Stimulated activated CD4-positive, alpha-beta T cell treated with anti-CD3 and anti-CD28 coated beads, Interleukin-4, amount 100 ng/mL, for 4 hours (primary cell): ENCODE measurements around the gene ERC2.

Experiments
- DNase-seq, 2 experiments: peaks; one replicate each; pipeline ENCODE4 v3.0.0-alpha.2; 2020

Gene ERC2

DNA sequence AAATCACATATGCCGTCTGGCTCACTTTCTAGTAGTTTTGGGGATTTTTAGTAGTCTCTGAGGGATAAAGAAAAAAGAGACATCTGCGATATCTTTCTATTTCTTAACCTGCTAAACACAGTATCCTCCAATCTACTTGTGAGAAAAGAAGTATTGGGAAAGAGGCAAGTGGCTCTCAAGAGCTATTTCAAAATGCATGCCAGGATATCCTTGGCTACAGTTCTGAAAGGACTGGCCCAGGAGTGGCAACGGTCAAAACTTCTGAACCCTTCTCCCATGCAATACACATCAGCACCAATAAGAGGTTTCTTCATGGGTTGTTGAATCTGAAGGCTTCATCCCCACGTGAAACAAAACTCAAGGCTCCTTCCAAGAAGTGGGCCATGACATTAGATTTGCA lies 777.1 kb downstream of the ERC2 start:
- no peak for DNase-seq

DNA sequence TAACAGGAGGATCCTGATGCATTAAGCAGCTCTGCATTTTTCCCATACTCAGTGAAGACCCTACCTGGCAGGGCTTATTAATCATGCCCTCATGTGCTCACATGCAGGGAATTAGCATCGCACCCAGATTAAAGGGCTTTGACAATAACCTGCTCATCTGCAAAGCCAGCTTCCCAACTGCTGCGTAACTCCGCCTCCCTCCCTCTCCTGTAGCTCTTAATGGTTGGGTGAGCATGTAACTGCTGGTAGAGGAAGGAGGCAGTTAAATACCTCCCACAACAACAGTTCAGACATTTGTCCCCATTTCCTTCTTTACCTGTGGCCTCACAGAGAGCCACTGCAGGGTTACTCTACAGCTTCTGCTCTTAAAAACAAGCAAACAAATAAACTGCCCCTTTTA lies 777.5 kb downstream of the ERC2 start:
- no peak for DNase-seq

DNA sequence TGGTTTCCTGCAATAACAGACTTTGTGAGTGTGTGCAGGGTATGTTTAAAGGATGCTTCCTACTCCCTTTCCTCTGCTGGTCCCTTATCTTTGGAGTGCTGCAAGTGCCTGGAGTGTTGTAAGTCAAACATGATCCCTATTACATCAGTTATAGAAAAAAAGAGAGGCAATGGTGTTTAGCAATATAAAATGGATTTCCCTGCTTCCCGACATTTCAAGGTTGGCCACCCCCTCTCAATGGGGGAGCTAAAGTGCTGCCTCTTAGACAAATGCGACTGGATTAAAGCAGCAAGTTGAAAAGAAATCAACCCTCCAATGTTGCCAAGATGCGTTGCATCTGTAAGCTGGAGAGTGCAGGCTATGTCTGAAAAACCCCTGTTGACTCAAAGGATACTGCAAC lies 778.1 kb downstream of the ERC2 start:
- no peak for DNase-seq

DNA sequence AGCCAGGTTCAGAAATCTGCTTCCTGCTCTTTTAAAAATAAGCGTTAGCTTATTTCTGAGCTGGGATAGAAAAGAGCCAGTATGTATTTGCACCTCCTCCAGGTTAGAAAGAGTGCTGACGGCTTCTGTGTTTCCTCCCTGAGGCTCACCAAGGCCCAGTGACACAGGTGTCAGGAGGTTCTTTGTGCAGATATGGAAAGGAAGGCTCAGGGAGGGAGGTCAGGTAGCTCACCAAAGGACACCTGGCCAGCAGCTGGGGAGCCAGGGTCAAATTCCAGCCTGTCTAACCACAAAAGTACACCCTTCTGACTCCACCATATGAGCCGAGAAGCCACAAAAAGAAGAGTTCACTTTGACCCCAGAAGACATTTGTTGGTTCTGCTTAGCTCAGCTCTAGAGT lies 780.1 kb downstream of the ERC2 start:
- no peak for DNase-seq

DNA sequence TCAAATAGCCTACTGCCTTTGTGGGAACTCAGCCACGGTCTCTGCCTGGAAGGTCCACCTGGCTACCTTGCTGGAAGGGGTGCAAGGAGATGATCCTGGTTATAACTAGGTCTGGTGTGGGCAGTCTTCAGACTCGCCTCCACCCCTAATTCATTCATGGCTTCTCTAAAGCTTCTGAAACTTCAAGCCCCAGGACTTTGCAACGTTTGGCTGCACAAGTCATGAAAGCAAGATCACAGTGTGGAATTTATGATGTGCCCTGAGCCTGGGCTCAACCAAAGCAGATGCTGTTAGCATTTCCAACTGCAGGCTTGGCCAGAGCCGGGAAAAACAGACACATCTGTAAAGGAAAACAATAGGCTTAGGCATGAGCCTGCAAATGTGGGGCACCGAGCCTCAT lies 780.7 kb downstream of the ERC2 start:
- no peak for DNase-seq

DNA sequence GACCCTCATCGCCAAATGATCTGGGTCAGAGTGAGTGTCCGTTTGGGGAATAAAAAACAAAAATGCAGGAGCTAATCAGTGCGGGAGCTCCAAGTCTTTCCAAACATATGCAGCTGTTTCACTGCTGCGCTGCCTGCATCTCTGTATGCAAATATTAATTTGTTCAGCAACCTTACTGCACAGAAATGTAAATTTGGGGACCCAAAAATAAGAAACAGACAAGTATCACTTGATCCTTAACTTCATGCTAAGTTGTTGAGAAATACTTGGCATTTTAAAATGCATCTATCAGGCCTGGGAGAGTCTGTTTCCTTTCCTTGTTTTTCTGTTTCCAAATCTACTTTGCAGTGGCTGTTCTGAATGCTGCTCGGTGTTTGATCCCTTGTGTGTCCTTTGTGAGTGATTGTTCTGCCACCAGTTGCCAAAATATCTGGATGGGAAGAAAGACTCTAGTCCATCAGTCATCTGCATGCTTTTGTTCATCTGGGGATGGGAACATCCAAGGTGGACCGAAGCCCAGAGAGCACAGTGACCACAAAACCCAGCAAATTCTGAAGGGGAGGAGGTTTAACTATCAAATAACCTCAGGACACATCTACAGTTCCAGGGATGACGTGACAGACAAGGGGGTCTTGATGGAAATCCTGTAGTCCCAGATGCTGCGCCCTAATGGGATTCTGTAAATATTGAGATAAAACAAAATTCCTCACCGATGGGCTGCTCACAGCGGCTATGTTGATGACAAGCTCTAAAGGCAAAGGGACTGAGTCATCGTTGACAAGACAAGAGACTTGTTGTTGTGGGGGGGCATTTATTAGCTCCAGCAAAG lies 781.6 kb downstream of the ERC2 start:
- DNase-seq = no peak

DNA sequence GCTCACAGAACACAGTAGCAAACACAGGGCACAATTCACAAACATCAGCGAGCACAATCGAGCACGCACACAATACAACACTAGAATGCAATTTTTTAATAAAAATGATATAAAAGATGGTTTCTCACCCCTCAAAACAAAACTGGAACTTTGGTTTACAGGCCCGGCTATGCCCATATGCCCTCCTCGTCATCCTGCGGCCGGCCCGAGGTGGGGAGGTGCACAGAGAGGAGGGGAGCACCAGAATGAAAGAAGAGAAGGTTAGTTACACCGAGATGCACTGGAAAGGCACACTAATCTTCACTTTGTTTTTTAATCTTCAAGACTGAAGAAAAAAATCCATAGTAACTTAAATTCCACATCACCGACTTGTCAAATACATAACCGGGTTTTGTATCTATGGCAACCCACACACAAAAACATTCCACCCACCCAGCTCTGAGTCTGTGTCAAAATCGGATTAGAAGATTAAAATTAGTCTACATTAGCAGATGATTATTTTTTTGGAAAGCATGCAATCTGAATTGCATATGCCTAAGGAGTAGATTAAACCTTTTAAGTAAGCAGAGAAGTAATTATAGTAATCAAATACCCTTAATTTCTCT lies 784.5 kb downstream of the ERC2 start:
- no peak for DNase-seq

DNA sequence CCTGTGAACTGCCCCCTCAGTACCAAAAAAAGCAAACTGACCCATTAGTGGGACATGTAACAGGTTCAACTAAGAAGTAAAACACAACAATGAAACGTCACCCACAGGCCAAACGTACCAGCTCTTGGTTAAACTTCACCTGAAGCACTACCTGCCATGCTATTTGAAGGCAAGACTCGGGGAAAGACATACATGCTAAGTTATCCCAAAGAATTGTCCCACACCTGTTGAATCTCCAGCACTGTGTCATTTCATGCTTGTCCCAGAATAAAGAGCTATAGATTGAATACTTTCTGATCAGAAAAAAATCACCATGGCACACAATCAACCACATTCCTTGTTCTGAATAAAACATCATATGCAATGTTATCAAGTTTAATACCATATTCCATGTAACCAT lies 785.8 kb downstream of the ERC2 start:
- no peak for DNase-seq

DNA sequence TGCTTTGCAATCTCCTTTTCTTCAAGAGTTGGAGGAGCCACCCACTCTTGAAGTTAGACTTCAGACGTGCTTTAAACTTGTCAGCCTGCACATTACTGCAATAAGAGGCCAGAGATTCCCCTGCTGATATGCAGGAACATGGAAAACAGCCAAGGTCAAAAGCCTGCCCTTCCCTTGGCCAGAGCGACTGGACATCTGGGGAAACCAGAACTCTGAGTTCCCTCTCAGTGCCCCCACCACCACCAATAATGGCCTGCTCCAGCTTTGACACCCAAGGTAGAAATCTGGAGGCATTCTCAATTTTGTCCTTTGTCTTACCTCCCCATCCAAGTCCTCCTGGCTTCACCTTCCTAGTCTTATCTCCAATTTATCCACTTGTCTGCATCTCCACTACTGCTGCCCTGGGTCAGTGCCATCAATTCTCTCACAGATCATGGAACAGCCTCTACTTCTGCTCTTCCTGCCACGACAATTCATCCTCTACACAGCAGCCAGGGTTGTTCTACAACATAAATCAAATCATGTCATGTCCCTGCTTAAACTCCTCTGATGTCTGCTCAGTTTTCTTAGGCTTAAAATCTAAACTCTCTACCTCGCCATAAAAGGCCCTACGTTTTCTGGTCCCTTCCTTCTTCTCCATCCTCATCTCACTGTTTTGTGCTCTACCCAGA lies 789.6 kb downstream of the ERC2 start:
- no peak for DNase-seq

DNA sequence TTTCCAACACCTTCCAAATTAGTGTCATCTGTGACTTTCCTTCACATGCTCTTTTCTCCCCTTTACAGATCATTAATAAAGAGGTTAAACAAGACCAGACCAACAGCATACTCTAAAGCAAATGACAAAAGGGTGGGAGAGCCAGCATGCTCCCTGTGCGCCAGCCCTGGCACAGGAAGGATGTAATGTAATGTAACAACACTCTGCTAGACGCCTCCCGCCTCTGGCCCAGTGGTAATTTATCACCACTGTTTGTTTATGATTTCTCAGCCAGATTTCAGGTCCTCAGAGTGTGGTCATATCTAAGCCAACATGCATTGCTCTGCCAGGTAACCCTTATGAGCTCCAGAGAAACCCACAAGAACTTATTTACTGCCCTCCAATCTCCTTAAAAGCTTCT lies 791.6 kb downstream of the ERC2 start:
- DNase-seq = no peak

DNA sequence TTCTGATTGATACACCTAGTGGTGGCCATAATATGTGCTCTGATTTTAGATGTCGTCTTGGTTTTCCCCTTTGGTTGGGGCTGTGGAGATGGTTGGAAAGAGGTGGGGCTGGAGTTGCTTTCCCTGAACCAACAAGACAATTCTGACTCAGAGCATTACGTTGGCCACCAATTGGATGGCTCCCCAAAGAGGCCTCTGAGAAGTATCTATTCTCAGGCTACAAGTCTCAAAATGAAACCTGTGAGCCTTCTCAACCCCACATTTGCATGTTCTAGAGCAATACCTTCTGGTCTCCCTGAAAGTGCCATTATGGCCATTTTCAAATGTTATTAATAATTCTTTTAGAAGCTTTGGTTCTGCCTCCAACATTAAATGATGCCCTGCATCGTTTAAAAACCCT lies 792.8 kb downstream of the ERC2 start:
- DNase-seq = no peak

DNA sequence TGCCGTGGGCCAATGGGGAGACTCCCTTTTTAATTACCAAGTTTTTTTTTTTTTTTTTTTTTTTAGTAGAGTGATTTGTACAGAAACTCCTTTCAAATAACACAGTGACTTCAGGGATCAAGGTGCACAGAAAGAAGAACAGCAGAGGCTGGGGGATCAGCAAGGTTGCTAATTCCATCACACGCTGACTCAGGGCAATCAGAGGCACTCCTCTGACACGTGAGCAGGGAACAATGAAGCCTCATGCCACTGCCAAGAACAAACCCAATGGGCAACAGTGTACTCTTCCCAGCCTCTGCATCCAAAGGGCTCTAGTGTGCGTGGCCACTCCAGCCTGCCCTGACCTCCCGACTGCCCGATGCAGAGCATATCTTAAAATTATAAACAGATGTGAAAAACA lies 794.5 kb downstream of the ERC2 start:
- no peak for DNase-seq

DNA sequence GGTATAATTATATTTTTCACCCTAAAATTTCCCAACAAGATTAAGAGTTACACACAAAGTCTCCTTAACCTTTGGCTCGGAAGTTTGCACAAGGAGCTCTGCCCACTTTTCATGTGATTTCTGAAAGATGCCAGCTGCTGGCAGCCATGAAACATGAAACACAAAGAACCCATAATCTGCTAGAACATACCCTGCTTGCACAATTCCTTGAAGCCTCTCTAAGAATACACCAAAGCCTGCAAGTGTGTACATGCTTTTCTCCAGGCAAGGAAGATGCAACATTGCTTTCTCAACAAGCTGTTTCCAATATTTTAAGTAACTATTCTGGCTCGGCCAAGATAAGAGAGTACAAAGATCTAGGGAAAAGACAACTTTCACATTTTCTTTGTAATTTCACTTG lies 799.1 kb downstream of the ERC2 start:
- DNase-seq = no peak

DNA sequence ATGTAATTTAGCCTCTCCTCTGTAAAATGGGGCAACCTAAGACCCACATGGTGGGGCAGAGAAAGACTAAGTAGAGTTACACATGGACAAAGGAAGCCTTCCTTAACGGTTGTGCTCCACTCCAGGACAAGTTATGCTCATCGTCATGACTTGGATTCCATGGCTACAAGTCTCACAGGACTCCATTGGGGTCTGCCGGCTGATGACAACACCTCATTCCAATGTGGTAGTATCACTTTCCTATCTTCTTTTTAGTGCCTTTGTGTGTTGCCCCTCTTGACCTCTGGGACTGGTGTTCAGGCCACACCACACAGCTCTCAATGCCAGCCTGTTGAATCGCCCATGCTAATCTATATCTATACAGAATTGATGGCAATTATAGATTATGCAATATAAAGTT lies 799.9 kb downstream of the ERC2 start:
- no peak for DNase-seq

DNA sequence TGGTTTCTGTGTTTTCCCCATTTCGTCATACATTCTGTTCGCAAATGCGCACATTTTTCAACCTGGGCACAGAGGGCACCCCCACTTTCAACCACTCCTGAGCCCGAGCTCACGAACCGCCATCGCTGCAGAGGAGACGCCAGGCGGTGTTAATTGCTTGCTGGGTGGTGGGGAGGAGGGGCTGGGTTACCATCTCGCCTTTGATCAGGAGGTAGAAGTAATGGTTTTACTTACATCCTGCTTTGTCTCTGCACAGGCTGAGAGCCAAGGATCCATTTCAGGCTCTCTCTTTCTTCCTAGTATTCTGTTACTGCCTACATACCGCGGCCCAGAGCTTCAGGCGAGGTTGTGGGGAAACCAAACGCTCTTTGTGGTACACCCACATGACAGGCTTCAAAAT lies 803.9 kb downstream of the ERC2 start:
- DNase-seq = no peak

DNA sequence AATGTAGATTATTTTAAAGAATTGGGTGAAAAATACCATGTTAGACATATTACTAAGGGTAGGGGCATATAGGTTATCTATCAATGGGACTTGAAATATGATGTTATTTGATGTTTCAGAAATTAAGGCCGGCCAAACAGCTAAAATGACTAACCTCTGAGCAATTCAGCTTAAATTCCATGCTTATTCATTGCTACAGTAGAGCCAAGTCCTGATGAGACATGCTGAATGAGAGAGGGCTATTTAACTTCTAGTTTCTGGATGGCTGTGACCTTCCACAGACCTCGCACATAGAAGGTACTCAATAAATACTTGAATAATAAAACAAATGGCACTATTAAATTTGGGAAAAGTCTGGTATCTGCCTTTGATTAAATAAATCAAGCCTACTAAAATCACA lies 805.6 kb downstream of the ERC2 start:
- DNase-seq = no peak

DNA sequence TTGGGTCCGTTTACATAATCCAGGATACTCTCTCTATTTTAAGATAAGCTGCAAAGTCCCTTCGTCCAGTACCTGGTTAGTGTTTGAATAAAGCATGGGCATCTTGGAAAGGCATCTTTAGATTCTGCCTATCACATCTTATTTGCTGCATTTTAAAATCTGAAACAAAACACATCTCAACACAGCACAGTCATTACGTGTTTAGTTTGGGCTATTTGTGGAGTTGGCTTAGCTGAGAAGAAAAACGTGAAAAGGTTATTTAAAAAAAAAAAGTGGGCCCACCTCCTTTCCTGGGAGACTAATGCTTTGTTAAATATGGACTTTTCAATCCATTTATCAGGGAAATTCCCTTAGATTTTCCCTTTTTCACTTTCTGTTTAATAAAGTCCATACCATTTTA lies 806.7 kb downstream of the ERC2 start:
- no peak for DNase-seq

DNA sequence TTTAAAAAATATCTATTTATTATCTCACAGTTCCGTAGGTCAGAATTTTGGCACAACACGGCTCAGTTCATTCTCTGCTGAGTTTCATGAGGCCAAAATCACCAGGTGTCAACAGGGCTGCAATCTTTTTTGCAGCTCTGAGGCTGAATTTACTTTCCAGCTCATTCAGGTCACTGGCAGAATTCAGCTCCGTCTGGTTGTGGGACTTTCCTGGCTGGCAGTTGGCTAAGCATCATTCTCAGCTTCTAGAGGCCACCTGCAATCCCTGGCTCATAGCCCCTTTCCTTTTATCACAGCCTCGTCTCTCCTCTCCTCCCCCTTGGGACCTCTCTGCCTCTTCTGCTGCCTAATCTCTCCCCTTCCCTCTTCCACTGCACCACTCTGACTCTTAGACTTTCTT lies 807.1 kb downstream of the ERC2 start:
- DNase-seq = no peak

DNA sequence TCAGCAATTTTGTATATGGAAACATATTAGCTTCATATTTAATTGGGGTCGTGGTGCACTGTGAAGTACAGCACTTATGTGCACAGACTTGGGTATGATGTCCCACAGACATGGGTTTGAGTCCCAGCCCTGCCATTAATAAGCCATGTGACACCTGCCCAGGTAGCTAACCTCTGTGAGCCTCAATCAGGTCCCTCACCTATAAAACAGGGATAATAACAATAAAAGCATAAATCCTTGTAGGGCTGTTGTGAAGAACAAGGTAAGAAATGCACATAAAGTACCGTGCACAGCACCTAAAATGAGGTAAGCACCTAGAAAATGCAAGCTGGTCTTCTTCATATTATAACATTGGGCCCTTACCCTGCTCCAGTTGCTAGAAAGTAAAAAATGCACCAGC lies 807.6 kb downstream of the ERC2 start:
- no peak for DNase-seq

DNA sequence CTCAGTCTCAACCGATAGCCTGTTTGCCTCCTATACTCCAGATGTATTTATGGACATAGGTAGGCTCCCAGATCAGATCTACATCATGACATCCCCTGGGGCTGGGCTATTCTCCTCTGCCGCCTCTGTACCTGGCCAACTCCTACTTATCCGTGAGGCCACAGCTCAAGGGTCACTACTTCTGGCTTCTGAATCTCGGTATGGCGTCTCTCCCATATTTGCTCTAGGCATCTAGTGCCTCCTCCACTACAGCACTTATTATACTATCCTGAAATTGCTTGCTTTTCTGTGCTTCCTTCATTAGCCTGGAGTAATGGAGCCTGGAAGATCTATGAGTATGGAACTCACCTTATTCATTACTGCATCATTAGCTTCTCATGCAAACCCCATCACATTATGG lies 808.6 kb downstream of the ERC2 start:
- DNase-seq = no peak

DNA sequence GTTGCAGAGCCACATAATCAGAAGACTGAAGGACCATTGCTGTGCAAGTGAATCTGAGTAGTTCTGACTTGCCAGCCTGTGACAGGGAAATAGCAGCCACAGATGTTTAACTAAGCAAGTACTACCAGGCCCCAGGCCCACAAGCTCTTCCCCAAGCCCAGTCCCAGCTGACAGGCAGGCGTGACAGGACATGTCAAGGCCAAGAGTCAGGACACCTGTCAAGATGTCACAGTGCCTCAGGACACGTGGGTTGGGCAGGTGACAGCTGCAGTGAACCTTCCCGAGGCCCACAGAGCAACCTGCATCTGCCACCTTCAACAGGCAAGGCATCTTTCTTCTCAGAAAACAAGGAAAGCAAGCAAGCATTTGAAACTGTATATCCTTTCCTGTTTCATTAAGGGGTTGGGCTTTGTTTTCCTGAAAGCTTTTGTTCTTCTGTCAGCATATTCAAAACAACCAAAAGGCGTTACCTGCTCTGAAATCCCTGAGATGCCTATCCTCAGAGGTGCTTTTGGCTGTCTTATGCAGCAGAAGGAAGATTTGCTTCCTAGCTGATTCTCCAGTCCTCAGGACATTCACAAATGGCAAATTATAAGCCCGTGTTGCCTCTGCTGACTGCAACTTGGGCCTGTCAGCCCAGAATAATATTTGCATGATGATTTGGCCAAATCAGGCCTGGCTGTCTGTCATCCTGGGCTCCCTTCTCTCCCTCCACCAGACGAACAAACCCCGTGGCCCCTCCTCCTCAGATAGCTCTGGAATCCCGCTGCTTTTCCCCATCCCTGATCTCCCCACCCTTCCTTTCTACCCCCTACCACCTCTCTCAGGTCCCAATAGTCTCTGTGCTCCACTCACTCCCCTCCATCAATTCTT lies 809.3 kb downstream of the ERC2 start:
- DNase-seq = no peak

DNA sequence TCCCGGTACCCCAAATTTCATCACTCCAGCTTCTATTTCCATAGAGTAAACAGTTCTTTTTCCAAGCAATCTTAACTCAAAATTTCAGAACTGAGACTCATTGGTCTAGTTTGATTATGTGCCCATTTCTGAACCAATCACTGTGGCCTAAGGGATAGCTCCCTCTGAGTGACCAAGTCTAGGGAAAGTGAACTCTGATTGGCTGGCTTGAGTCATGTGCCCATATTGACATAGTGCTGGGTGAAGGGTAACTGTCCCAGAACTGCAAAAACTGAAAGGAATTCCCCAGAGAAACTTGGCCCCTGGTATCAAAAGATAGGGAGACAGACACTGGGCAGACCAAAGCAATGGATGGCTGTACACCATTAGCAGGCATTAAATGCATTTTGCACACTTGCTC lies 810.0 kb downstream of the ERC2 start:
- no peak for DNase-seq

DNA sequence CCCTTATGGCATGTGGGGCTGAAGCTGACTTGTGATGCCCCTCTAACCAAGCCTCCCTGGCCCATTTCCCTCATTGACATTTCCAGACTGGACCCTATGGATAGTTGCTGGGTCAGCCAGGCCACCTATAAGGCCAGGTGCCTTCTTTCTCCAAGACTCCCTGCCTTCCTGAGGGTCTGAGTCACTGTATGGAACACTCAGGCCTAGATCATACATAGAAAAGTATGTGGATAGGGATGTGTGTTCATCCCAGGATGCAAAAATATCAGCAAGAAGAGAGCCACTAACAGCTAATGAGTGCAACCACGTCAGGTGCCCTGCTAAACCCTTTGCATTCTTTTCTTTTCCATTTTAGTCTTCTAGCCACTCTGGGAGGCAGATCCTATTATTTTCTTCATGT lies 812.7 kb downstream of the ERC2 start:
- no peak for DNase-seq
